GM12801 (cell line): ENCODE results near the gene TUSC2.

Source experiments
- CTCF ChIP-seq: IDR thresholded peaks from one replicate; pipeline ENCODE4 v1.5.1; 2011; ENCODE audit warnings: control low read depth; ENCODE audit not compliant: insufficient read length; ENCODE audit errors: extremely low read depth

TUSC2 gene

GRCh38 chr3:50292159-50293078 lies 35.6 kb downstream of the TUSC2 start, which contains the start of gene IFRD2:
Gene IFRD2, minus strand, starts transcription at chr3:50292429. Its CDS starts 155 bp downstream, at chr3:50292274.
- TF ChIP-seq CTCF: no peak

DNA sequence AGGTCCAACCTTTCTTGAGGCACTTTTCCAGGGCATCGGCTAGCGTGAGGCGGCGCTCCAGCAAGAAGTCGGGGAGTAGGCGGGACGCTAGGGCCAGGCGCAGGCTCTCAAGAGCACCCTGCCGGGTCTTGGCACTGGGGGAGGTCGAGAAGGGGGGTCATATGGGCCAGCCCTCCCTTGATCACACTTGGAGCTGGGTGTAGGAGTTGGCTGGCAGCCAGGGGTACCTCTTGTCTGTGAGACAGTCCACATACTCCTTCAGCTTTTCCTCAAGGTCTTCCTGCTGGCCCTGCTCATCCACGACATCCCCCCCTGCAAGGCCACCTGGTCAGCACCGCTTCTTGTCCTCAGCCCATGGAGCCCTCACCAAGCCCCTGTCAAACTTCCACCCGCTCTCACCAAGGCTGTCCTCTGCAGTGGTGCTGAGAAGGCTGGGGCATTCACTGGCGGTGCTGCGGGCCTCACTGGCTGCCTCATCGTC lies 37.8 kb downstream of the TUSC2 start:
- TF ChIP-seq CTCF: no peak

DNA sequence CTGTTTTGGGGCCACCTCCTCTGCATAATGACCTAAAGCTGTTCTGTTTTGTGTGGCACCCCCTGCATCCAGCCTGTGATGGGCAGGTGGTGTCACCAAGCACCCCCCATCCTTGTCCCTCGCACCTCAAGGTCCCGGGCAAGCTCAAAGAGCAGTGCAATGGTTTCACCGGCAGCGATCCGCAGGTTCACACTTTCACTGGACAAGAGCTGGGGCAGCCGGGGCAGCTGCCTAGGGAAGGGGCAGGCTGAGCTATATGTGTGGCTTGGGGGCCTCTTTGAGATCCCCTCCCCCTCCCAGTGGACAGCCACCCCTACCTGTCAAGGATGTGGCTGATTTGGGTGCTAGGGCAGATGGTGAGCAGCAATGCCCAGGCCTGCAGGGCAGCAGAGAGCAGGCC lies 38.9 kb downstream of the TUSC2 start:
- no peak for TF ChIP-seq CTCF

DNA sequence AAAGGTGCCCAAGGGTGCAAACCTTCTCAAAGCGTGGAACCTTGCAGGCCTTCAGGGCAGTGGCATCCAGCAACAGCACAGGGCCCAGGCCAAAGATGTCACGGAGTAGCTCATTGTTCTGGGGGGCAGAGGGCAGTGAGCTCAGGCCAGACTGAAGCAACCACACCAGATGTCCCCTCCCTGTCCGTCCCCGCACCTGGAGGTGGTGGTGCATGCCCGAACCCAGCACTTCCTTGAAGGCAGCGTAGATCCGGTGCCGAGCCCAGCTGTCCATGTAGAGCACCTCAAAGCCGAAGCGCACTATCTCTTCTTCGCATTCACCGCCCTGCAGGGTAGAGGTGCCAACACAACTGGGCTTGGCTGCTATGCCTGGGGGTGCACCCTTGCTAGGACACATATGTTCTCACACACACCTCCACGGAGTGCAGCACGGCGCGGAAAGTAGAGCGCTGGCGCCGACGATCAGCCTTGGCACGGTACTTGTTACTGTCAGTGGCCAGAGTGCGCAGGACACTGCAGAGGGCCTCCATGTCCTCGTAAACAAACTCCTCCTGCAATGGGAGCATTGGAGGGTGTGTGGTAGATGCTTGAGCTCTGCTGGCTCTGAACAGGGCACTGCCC lies 39.5 kb downstream of the TUSC2 start:
- no peak for TF ChIP-seq CTCF

- TF ChIP-seq CTCF: no peak
These were observed 40.8 kb downstream of the TUSC2 start for GRCh38 chr3:50287262-50287661.

- TF ChIP-seq CTCF: no peak
These were observed 41.4 kb downstream of the TUSC2 start for GRCh38 chr3:50286322-50287227.
